GM18526 (cell line): Measurements from ENCODE around the gene PACRG.

ENCODE experiments used
- POLR2A ChIP-seq: IDR thresholded peaks from 3 replicates; pipeline ENCODE4 v1.6.1; 2011; ENCODE audit not compliant: insufficient read length; ENCODE audit errors: extremely low read depth

Gene PACRG

DNA sequence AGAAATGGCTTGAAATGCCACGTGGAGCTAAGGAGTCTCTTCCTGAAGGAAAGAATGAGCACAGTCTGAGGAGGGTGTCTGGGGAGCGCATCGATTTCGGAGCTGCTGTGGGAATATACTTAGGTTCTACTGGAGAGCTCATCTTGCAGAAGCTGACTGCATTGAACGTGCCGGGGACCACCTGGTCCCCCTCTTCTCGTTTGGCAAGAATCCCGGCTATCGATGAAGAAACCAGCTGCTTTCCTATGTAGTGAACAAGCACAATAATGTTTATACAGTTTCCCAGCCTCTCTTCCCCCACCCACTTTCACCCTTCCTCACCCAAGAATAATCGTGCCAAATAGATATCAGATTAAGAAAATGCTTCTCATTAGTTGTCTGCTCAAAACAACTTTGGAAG is 242.5 kb downstream of the PACRG start:
- no peak for TF ChIP-seq POLR2A

DNA sequence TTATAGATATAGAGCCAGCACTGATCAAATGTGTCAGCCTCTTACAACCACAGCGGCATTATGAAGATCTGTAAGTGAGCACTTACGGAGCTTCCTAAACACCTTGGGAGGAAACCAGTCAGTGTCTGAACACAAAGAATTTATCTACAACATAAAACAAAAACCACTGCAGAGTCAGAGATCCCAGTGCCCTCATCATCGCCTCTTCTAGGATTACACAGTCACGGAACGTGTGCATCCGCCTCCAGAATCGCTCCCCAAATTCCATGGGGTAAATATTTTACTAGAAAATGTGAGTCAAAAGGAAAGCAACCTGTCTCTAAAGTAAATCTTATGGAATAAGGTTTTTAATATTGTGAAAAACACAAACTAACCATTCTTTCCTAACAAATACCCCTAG is 243.6 kb downstream of the PACRG start:
- no peak for TF ChIP-seq POLR2A

DNA sequence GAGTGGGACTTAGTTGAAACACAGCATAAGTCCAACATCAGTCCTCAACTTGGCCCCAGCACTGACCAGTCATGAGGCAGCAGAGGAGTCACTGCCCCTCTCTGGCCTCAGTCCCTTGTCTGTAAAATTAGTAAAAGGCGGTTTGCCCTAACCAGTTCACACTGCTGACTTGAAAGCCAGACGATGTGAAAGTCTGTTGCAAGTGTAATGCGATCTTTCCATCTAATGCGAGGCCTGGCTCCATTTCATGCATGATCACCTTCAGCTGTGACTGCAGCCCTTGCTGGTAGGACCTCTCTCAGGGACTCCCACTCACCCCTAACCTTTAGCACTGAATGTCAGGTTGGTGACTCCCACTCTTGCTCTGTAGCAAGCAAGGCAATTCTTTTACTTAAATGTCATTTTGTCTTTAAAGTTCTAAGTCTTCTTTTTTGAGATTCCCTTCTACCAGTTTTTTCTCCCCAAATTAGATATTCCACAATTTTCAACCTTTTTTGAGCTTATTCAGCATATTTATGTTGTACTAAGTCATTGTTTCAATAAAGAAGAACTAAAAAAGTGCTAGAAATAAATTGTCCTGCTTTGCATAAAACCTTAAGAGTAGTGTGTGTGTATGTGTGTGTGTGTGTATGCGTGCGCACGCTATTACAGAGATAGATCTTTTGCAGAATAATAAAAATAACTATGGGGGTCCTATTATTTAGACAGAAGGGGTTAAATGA is 245.5 kb downstream of the PACRG start:
- TF ChIP-seq POLR2A, result no peak

DNA sequence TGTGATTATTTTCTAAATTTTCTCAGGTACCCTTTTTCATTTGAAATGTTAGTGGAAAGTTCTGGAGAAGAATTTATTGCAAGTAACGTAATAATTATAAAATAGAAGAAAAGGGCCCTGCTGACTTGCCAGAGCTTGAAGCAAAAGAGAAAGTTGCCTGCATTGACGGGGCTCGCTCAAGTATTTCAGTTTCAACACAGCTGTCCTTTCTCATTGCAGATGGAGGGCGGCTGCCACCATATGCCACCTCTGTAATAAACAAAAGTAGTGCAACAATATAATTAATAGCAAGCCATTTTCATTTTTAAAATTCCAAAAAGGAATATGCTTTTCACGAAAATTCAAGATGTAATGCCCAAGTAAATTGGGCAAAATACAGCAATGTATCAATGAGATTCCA is 246.2 kb downstream of the PACRG start:
- no peak for TF ChIP-seq POLR2A

DNA sequence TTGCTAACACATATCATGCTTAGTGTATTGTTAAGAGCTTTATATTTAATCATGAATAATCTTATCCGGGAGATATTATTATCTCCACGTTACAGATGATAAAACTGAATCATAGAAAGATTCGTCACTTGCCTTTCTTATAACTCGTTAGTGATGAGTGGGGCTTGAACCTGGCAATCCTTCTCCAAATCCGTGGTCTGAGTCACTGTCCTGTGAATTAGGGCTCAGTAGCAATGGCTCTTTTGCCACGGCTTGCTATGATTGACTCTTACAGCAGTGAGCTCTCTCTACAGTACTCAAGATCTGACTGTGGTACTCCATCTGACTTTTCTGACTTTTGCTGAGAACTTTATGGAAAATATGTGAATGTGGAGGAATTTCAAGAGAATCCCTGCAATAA is 246.9 kb downstream of the PACRG start:
- no peak for TF ChIP-seq POLR2A

DNA sequence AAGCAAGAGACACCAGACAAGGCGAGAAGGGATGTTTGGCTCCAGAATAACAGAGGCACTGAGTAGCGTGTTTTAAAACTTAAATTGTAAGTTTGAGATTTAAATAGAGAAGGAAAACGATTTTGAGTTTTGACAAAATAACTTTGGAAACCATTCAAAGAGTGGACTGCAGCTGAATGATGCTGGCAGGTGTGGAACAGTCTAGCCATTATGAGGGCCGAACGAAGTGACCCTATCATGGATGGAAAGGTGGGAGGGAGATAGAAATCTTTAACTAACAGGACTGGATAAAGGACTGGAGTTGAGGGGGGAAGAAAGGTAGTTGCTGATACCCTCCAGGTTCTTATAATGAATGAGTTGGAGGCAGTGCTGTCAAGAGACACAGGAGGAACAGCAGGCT is 248.4 kb downstream of the PACRG start:
- TF ChIP-seq POLR2A, result no peak

DNA sequence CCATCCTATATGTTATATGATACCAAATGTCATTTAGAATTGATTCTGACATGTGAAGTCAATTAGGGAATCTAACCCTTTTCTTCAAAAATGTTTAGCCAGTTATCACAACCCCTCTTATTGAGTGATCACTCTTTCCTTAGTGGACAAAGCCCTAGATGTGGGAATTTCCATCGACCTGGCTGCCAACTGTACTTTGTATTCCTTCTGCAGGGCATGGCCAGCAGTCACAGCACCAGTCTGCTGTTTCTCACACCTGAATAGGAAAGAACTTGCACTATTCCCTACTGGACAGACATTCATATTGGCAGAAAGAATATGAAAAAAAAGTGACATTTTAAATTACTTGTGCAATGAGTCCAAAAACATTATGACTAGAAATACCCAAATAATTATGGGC is 271.0 kb downstream of the PACRG start:
- TF ChIP-seq POLR2A, result no peak

DNA sequence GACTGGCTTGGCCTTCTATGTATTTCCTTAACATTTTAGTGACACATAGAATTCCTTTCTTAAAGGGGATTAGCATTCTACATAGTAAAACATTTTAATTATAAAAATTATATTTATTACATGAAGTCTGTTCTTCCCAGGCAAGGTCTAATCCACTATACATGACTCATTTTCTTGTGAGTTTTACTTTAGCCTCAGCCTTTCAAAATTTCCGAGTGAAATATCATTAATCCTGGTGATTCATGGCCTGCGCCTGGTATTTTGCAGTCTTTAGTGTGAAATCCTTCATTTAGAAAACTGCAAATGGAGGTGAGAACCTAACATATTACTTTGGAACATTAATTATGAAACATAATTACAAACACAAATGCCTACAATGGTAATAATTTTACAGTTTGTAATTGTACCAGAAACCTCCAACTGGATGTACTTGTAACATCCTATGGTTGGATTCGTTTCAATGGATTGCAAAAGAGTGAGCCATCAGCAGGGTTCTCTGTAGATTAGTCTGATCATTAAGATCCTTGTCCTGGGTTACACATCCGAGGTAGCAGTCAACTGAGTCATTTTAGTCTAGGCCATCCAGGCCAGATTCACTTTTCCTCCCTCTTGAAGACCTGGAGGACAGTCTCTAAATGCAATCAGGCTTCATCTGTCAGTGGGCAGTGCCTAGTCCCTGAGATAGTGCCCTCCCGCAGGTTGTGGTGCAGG is 272.0 kb downstream of the PACRG start:
- TF ChIP-seq POLR2A, result no peak

DNA sequence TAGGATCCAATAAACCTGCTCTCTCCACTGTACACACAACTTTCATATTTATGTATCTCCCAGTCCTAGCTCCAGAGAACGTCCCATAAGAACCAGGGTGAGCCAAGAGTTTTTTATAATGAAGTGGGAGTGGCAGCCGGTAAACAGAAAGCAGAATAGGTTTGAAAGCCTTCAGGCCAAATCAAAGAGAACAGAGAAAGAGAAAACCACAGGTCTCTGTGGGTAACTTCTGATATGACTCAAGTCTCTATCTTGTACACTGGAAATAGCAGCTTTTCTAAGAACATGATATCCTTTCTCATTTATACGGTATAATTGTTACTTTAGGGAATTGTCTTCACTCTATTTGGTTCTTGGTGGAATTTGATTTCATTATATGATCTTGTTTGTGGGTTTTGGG is 273.6 kb downstream of the PACRG start:
- no peak for TF ChIP-seq POLR2A

DNA sequence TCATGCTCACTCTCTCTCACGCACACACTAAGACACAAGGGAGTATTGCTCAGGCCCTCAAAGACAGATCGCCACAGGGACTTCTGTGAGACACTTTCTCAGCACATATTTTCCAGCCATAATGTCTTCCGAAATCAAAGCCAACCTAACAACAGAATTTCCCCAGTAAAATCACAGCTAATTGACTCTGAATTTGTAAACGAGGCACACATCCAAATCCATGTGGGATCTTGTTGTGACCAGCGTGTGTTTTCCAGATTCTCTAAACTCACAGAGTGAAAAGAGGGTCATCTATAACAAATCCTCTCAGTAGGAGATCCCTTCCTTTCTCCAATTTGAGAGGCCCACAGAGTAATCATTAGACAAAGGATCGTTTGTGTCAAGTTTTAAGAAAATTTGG is 280.4 kb downstream of the PACRG start:
- TF ChIP-seq POLR2A, result no peak

DNA sequence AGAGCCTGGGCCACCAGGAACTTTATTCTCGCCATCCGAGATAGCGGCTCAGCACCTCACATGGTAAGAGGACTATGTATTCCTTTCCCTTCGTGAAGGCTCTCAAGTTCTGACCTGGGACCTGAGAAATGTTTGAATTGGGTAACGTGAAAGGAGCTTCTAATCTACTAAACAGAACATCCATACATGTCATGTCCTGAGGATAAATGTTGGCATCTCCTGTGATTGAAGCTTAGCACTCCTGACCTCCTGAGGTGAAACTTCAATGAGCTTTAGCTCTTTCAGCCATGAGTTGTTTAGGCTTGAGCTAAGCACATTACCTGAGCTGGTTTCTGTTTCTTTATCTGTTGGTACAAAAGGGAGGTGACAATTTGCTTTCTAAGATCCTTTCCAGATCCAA is 280.9 kb downstream of the PACRG start:
- TF ChIP-seq POLR2A, result no peak

DNA sequence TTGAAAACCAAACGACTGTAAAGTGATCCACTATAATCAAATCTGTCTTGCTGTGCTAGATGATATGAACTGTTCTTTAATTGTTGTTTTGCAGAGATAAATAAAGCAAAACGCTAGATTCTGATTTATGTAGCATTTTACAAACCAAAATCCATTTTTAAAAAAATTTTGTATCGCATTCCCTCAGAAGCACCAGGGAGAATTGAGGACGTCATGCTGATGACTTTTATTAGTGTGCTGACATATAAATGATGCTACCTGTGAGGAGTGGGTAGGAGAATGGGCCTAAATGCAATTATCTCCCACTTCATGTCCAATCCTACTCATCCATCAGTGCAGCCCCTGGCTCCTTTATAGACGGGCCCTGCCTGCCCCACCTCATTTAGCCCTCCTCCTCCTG is 282.4 kb downstream of the PACRG start:
- no peak for TF ChIP-seq POLR2A

DNA sequence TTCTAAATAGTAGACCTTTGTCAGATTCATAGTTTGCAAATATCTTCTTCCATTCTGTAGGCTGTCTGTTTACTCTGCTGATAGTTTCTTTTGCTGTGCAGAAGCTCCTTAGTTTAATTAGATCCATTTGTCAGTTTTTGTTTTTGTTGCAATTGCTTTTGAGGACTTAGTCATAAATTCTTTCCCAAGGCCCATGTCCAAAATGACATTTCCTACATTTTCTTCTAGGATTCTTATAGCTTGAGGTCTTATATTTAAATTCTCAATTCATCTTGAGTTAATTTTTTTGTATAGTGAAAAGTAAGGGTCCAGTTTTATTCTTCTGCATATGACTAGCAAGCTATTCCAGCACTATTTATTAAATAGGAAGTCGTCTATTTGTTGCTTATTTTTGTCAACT is 287.0 kb downstream of the PACRG start:
- no peak for TF ChIP-seq POLR2A

DNA sequence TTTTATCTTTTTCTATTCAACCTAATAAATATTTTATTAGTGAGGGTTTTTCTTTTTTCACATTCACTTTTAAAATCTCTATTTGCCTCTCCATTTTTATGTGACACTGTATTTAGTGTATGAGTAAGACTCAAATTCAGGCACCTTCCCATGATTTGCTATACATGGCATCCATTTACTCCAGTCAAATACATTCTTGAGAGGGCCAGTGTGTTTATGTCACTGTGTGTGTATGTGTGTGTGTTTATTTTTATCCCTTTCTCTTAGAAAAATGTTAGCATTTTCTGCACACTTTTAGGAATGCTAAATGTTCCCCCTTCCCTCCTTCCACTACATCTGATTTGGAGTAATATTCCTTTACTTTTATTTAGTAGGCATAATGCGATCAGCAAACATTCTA is 290.0 kb downstream of the PACRG start:
- TF ChIP-seq POLR2A, result no peak

DNA sequence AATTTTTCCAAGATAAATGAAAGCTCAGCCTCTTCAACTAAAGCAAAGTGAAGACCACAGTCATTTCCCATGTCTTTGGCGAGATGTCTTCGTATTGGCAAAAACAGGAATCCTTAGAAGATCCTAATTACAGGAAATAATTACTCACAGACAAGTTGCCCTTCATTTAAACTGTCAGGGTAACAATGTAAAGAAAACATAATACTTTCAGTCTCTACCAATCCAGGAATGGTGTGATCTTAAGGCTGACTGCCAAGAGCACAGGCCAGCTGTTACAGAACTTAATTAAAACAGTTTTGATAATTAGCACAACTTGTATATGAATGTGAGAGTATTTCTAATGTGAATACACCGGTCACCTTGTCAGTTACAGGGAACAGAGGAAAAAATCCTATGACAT is 292.2 kb downstream of the PACRG start:
- TF ChIP-seq POLR2A, result no peak

DNA sequence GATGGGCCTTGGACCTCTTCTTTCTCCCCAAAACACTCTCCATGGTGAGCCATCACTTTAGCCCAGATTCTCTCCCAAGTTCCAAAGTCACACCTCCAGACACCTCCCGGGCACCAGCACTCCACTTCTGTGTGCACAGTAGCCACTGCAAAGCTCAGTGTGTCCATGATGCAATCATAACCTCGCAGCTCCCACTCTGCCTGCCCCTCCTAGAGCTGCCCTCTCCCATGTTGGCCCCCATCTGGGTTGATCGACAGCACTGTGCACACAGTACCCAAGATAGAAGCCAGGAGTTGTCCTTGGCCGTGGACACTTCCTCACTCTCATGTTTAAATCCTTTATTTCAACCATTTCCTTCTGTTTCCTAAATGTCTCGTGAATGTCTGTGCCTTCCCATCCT is 293.3 kb downstream of the PACRG start:
- TF ChIP-seq POLR2A, result no peak

DNA sequence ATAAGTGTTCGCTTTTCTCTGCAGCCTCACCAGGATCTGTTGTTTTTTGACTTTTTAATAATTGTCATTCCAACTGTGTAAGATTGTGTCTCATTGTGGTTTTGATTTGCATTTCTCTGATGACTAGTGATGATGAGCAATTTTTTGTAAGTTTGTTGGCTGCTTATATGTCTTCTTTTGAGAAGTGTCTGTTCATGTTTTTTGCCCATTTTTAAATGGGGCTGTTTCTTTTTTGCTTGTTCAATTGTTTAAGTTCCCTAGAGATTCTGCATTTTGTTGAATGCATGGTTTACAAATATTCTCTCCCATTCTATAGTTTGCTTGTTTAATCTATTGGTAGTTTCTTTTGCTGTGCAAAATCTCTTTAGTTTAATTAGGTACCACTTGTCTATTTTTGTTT is 295.9 kb downstream of the PACRG start:
- no peak for TF ChIP-seq POLR2A
